ENCODE data around the gene ETS1.

DNA sequence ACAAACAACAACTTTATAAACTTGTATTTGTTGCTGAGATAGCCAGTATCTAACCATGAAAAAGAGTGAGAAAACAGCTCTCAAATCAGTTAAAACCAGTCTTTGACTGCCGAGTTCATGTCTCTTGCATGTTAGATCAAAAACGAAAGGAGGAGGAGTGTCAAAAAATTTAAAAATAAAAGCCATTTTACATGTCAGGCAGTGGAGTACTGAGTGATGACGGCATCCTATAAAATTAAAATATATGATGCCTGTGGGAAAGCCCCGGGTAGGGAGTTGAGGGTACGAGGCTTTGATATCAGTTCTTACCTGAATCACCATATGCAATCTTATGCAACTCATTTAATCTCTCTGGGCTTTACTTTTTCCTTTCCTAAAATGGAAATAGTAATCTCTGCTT, 117.3 kb downstream of the ETS1 start:
- TF ChIP-seq EZH2 (IDR thresholded peaks at IDR 0.05; ENCODE audit: borderline replicate concordance, low read length), result no peak
- TF ChIP-seq, protein P1, sequence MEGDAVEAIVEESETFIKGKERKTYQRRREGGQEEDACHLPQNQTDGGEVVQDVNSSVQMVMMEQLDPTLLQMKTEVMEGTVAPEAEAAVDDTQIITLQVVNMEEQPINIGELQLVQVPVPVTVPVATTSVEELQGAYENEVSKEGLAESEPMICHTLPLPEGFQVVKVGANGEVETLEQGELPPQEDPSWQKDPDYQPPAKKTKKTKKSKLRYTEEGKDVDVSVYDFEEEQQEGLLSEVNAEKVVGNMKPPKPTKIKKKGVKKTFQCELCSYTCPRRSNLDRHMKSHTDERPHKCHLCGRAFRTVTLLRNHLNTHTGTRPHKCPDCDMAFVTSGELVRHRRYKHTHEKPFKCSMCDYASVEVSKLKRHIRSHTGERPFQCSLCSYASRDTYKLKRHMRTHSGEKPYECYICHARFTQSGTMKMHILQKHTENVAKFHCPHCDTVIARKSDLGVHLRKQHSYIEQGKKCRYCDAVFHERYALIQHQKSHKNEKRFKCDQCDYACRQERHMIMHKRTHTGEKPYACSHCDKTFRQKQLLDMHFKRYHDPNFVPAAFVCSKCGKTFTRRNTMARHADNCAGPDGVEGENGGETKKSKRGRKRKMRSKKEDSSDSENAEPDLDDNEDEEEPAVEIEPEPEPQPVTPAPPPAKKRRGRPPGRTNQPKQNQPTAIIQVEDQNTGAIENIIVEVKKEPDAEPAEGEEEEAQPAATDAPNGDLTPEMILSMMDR (IDR thresholded peaks at IDR 0.05; ENCODE audit: low read length), result no peak

Measured in OCI-LY1 (cell line).